Kidney (tissue), 14 donors: ENCODE measurements around the gene COL9A1. TPM values are rescaled to one million over a fixed set of nuclear protein-coding genes. Genes with fewer than 3 reads are reported as not detected.
A peak's percentile ranks its signal among the peaks of the same experiment; 100 is the strongest.

ENCODE experiments used
- DNase-seq, 5 donors: peaks; one replicate each; pipeline ENCODE4 v3.0.0-alpha.2; 2013 to 2020
- FAIRE-seq: peaks from 2 replicates; lab custom pipeline; 2012; peaks lifted over from hg19 to GRCh38; lab: Jason Lieb, UNC
- H3K27ac ChIP-seq, 2 donors: one replicate each; pipeline ENCODE4 v1.7.0; 2013; ENCODE audit warnings: low read depth in 2 of 2, low read length in 2 of 2, inconsistent platforms in 1 of 2
- H3K27me3 ChIP-seq: one replicate; pipeline ENCODE4 v1.7.1; 2013; ENCODE audit warnings: low read length, inconsistent platforms; ENCODE audit not compliant: control insufficient read depth, insufficient read depth
- H3K36me3 ChIP-seq, 3 donors: one replicate each; pipeline versions ENCODE4 v1.7.0 to v1.7.1; 2013; ENCODE audit warnings: low read length in 3 of 3, control low read depth in 1 of 3, inconsistent platforms in 1 of 3; ENCODE audit not compliant: insufficient read depth in 3 of 3, control insufficient read depth in 2 of 3
- H3K4me1 ChIP-seq, 3 donors: one replicate each; pipeline versions ENCODE4 v1.7.0 to v1.7.1; 2013; ENCODE audit warnings: low read length in 3 of 3, inconsistent platforms in 1 of 3, low read depth in 1 of 3; ENCODE audit not compliant: control insufficient read depth in 2 of 3, insufficient read depth in 2 of 3
- H3K4me3 ChIP-seq, 3 donors: one replicate each; pipeline versions ENCODE4 v1.7.0 to v1.8.1; 2013; ENCODE audit warnings: low read length in 3 of 3, control low read depth in 1 of 3, inconsistent platforms in 1 of 3
- H3K9ac ChIP-seq, 3 donors: one replicate each; pipeline versions ENCODE4 v1.7.0 to v1.7.1; 2013; ENCODE audit warnings: low read length in 3 of 3, control low read depth in 1 of 3, inconsistent platforms in 1 of 3
- H3K9me3 ChIP-seq, 3 donors: one replicate each; pipeline versions ENCODE4 v1.7.0 to v1.7.1; 2013; ENCODE audit warnings: low read length in 3 of 3, control low read depth in 1 of 3, inconsistent platforms in 1 of 3; ENCODE audit not compliant: control insufficient read depth in 2 of 3, insufficient read depth in 1 of 3
- intact Hi-C: fragments of 100-400 bp; cut with DNase I; formaldehyde crosslinking; loops from one replicate; pipeline ENCODE4 v1.11.1; 2022
- polyA plus RNA-seq: library from polyadenylated mRNA; stranded (reverse); fragments of 350-450 nt; fragmentation: Illumina TruSeq; extraction: RNeasy Lipid Tissue Mini Kit (QIAGEN cat#74804); gene quantifications from one replicate; pipeline ENCODE4 v1.2.3, GENCODE V29; 2014; ENCODE audit warnings: low read depth, low replicate concordance; ENCODE audit not compliant: insufficient read depth
- total RNA-seq: library from RNA; stranded (reverse); fragmentation: NEBNext Ultra II Directional; extraction: Animal tissue kit (Norgen Biotek cat#: 25700); gene quantifications from one replicate; pipeline ENCODE4 v1.2.1, GENCODE V29; 2021
- TF ChIP-seq, protein P1 (sequence below): IDR thresholded peaks from 3 replicates; pipeline ENCODE4 v1.5.1; 2012; ENCODE audit warnings: mild to moderate bottlenecking, moderate library complexity, borderline replicate concordance; ENCODE audit not compliant: insufficient read depth; ENCODE audit errors: extremely low read depth
- donor health status: control.
- donor health status: control.
- donor health status: control.
- donor health status: control.
- donor health status: control.
- donor health status: DM: yes; HTN: yes; CAD: no.
- donor health status: Normal renal cell carcinoma (clear cell type).

Gene COL9A1
- total and polyA plus RNA-seq, 2 donors from 2014 or later: 0.19 to 0.22 TPM

DNA sequence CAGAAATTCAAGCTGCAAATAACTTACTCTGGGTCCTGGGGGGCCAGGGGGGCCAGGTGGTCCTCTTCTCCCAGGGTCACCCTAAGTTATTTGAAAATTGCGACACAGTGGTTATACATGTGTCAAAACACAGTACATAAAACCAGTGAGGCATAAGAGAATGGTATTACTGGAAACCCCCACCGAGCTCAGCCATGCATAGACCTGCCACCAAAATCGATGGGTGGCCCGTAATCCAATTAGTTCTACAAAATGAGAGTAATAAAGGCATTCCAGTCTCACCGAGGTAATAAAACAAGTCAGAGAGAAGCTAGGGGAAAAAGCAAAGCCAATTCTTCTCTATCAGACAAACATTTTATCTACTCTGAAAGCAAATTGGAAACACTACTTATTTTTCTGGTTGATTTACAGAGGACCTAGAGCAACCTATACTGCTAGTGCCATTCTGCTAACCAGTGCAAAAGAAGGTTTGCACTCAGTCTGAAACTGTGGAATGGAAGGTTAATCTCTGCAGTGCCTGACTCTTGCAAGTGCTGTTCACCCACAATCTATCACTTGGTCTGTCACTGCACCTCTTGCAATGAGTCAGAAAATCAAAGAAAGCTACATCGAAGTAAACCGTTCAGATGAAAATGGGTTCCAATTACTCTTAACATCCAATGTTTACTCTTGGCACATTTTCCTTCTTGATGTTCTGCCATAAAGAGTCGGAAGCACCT, 32.4 kb downstream of the COL9A1 start:
- H3K4me1 ChIP-seq: no peaks in the 10 kb centered on the region
- TF ChIP-seq, protein P1, sequence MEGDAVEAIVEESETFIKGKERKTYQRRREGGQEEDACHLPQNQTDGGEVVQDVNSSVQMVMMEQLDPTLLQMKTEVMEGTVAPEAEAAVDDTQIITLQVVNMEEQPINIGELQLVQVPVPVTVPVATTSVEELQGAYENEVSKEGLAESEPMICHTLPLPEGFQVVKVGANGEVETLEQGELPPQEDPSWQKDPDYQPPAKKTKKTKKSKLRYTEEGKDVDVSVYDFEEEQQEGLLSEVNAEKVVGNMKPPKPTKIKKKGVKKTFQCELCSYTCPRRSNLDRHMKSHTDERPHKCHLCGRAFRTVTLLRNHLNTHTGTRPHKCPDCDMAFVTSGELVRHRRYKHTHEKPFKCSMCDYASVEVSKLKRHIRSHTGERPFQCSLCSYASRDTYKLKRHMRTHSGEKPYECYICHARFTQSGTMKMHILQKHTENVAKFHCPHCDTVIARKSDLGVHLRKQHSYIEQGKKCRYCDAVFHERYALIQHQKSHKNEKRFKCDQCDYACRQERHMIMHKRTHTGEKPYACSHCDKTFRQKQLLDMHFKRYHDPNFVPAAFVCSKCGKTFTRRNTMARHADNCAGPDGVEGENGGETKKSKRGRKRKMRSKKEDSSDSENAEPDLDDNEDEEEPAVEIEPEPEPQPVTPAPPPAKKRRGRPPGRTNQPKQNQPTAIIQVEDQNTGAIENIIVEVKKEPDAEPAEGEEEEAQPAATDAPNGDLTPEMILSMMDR: no peak
- H3K4me3 ChIP-seq: no peak overlapping the region
- H3K27me3 ChIP-seq: no peaks in the 10 kb centered on the region
- H3K9ac ChIP-seq: no peak overlapping the region
- no peaks in the 10 kb centered on the region for H3K36me3 ChIP-seq
- H3K9me3 ChIP-seq: no peaks in the 10 kb centered on the region
- H3K27ac ChIP-seq: no peak overlapping the region
- intact Hi-C loops: no loop called here
- FAIRE-seq (no peak), DNase-seq (peak in 3 of 5 donors; percentile 28 to 59 (median 57))

DNA sequence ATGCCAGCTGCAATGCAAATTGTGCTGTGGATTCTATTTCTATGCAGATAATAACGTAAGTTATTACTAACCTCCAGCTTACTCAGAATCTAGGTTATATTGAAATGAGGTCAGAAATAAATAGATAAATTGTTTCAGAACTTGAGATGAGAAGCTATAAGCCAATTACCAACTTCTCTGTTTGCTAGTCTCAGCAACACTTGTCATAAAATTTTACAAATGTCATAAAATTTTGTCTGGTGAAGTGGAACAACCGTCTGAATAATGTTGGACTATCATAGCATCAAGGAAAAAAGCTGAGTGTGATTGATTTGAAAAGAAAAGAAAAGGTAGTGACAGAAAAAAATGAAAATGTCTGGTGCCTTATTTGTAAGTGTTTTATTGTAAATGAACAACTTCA, 36.7 kb downstream of the COL9A1 start:
- no peaks in the 10 kb centered on the region for H3K4me1 ChIP-seq
- H3K9ac ChIP-seq: no peak overlapping the region
- no peak overlapping the region for H3K27ac ChIP-seq
- no peak overlapping the region for H3K4me3 ChIP-seq
- H3K27me3 ChIP-seq: no peaks in the 10 kb centered on the region
- TF ChIP-seq, protein P1: no peak
- H3K9me3 ChIP-seq: no peaks in the 10 kb centered on the region
- no peak for FAIRE-seq
- no peak for DNase-seq
- intact Hi-C loops: no loop called here
- H3K36me3 ChIP-seq: no peaks in the 10 kb centered on the region

DNA sequence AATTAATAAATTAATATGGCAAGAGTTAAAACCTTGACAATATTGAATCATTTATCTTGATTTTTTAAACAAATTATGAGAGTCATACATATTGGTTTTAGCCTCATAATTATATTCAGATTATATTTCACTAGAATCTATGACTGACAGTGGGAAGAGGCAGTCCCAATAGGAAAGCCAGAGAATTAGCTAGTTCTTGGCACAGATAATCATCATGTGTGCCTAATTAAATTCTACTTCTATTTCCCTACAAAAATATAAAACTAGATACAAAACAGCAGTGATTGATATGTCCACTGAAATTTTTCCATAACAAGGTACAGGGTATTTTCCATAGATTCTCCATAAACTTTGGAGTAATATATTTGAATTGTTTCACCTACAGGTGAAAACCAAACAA, 38.6 kb downstream of the COL9A1 start:
- no peaks in the 10 kb centered on the region for H3K9me3 ChIP-seq
- no peaks in the 10 kb centered on the region for H3K36me3 ChIP-seq
- TF ChIP-seq, protein P1: no peak
- FAIRE-seq: no peak
- intact Hi-C loops: no loop called here
- no peaks in the 10 kb centered on the region for H3K4me1 ChIP-seq
- no peak overlapping the region for H3K4me3 ChIP-seq
- H3K27me3 ChIP-seq: no peaks in the 10 kb centered on the region
- H3K27ac ChIP-seq: no peak overlapping the region
- no peak for DNase-seq
- H3K9ac ChIP-seq: no peak overlapping the region
